Measurements from ENCODE around the gene GRM5.

GRM5 gene

GRCh38 chr11:88521799-88522201 lies 544.0 kb downstream of the GRM5 start:
- H3K27ac ChIP-seq: no peak overlapping the region
- DNase-seq (ENCODE audit: low read depth, low spot score): no peak

GRCh38 chr11:88521399-88521798 lies 544.4 kb downstream of the GRM5 start:
- H3K27ac ChIP-seq: no peak overlapping the region
- DNase-seq (ENCODE audit: low read depth, low spot score): no peak

- no peak for DNase-seq (ENCODE audit: low read depth, low spot score)
- no peak overlapping the region for H3K27ac ChIP-seq
These were observed 545.4 kb downstream of the GRM5 start for GRCh38 chr11:88520391-88520790.

DNA sequence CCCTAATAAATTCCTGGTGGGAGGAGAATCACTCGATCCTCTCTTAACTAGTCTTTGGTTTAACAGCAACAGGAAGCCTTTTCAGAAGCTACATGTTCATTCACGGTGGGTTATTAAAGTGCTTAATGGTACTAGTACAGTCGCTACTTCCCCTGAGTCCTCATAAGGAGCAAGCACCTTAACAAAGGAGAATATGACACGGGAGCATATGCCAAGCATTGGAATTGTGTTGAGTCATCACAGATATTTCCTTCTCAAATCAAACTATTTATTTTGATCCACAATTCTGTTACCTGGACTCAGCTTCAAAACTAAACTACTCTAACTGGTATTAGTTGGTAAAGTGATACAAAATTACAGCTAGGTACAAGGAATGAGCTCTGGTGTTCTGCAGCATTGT lies 550.8 kb downstream of the GRM5 start:
- H3K27ac ChIP-seq: no peak overlapping the region
- no peak for DNase-seq (ENCODE audit: low read depth, low spot score)

DNA sequence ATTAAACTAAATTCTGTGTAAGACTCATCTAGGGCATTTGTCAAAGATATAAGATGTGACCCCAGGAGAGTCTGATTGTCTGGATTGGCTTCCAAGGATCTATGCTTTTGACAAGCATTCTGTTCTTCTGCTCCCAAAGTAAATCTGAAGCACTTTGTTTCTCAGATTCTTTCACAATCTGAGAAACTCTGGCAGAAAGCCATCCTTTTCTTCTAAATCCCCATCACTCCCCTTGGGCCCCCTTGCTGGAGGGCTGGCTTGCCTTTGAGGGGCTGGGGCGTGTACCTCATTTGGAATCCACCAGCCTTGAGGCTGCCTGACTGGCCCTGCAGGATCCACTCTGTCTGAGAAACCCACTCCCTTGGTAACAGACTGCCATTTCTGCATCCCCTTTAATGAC lies 554.8 kb downstream of the GRM5 start:
- no peak overlapping the region for H3K27ac ChIP-seq
- DNase-seq (ENCODE audit: low read depth, low spot score): no peak

DNA sequence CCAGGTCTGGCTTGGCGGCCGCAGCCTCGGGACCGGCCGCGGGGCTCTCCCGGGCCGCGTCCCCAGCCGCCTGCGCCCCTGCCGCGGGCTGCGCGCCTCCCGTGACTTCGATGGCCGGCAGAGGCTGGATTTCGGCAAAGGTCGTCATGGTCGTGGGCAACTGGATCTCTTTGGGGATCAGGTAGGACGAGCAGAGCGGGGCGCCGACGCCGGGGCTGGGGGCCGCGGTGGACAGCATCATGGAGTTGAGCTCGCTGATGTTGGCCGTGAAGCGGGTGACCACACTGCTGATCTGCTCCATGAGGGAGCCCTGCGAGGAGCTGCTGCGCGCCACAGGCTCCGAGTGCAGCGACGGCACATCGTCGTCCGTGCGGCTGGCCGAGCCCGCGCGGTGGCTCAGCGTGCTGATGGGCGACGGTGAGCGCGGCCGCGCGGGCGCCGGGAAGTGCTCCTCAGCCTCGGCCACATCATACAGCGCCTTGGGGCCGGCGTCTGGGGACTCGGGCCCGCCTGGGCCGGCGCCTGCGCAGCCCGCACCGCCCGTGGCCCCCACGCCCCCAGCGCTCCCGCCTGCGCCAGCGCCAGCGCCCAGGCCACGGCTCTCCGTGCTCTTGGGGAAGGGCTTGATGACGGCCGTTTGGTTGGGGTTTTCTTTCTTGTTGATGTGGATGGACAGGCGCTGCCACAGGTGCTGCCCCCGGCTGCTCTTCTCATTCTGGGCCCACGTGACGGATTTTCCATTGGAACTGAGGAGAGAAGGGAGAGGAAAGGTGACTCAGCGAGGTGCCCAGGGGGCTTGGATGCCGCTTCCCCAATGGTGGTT lies 556.8 kb downstream of the GRM5 start:
- no peak overlapping the region for H3K27ac ChIP-seq
- DNase-seq (ENCODE audit: low read depth, low spot score): no peak

DNA sequence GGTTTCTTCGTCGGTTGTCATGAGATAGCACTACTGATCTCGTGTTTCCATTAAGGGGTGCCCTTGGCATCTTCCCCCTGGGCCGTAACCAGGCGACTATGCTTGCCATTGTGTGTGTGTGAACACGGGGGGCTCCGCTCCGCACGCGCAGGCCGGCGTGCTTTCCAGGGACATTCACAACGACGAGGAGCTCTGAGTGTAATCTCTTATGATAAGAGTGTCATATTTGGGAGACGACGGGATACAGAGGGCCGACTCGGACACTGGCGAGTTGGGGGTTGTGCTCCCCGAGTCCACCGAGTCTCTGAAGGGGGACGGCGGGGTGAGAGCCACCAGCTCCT lies 557.4 kb downstream of the GRM5 start:
- no peak overlapping the region for H3K27ac ChIP-seq
- no peak for DNase-seq (ENCODE audit: low read depth, low spot score)

GRCh38 chr11:88507771-88508417 lies 557.9 kb downstream of the GRM5 start:
- no peak overlapping the region for H3K27ac ChIP-seq
- no peak for DNase-seq (ENCODE audit: low read depth, low spot score)

DNA sequence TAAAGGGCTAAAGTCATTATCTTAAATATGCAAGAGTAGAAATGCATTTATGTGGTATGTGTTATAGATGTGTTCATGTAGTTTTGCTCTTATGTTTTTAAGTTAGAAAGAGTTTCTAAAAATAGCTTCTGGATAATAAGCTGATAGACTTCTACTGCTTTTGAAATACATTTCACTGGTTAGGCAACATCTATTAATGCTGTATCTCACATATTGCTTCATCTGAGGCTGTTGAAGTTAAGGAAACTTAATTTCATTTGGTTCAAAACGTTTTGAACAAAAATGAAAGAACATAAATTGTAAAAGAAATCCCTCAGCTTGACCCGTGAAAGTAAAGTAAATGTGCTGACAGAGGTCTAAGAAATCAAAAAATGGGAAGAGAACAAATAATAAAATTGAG lies 564.2 kb downstream of the GRM5 start:
- no peak overlapping the region for H3K27ac ChIP-seq
- DNase-seq (ENCODE audit: low read depth, low spot score): no peak

DNA sequence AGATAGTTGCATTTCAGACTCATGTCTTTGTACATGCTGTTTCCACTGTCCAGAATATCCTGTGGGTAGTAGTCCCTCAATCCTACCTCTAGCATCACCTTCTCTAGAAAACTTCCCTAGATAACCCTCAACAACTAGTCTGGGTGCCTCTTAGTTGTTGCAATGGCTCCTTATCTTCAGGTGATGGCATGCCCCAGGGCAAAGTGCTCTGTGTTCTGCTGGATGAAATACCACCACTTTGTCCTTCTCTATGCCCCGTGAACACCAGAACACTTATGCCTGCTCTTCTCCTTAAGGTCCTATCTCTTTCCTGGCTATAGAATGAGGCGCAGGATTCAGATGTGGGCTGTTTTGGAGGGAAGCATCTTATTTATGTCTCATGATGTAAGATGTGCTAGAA lies 569.9 kb downstream of the GRM5 start:
- H3K27ac ChIP-seq: no peak overlapping the region
- DNase-seq (ENCODE audit: low read depth, low spot score): no peak

GRCh38 chr11:88494848-88495247 lies 570.9 kb downstream of the GRM5 start:
- DNase-seq (ENCODE audit: low read depth, low spot score): no peak
- H3K27ac ChIP-seq: no peak overlapping the region

DNA sequence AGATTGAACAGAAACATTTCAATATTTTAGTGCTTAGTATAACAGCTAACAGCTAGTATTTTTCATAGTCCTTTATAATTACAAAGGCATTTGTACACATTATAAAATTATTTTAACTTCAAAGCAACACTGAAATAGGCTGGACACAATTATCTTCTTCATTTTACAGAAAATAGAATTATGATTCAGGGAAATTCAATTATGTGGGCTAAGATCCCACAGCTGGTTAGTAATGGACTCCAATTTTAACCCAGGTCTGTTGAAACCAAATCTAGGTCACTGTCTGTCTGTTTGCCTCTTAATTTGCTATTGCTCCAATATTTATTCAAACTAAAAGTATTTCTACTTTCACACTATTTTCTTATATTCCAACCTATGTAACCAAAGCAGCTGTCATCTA lies 574.1 kb downstream of the GRM5 start:
- H3K27ac ChIP-seq: no peak overlapping the region
- no peak for DNase-seq (ENCODE audit: low read depth, low spot score)

DNA sequence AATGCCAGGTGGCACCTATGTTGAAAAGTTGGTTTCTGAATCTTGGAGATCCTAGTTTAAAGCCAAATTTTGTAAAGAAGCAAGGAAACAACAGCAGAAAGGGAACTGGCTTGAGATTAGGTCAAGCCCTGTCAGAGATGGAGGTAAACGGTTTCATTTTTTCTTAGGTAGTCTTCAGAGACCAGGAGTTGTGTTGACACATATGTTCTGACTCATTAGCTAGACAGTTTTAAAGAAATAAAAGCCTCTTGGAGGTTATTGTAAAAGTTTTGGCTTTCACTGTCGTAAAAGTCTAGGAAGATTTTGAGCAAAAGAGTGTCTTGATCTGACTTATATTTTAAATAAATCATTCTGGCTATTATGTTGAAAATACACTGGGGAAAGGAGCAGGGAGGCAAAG lies 576.8 kb downstream of the GRM5 start:
- DNase-seq (ENCODE audit: low read depth, low spot score): no peak
- H3K27ac ChIP-seq: peak overlapping the region; percentile 13

DNA sequence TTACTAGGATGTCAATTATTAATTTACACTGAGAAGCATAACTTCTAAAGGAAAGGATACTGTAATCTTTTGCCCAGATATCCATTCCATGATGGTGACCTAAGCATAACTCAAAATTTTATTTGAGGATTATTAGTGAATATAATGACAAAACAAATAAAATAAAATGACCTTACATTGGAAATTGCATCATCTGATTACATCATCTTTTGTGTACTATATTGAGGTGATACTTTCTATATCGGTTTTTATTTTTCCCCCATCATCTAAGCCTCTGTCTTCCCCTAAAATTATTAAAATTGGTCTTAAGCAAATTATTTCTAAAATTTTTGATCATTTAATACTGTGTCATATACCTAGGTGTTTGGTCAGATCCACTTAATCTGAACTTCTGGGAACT lies 578.1 kb downstream of the GRM5 start:
- no peak overlapping the region for H3K27ac ChIP-seq
- no peak for DNase-seq (ENCODE audit: low read depth, low spot score)

DNA sequence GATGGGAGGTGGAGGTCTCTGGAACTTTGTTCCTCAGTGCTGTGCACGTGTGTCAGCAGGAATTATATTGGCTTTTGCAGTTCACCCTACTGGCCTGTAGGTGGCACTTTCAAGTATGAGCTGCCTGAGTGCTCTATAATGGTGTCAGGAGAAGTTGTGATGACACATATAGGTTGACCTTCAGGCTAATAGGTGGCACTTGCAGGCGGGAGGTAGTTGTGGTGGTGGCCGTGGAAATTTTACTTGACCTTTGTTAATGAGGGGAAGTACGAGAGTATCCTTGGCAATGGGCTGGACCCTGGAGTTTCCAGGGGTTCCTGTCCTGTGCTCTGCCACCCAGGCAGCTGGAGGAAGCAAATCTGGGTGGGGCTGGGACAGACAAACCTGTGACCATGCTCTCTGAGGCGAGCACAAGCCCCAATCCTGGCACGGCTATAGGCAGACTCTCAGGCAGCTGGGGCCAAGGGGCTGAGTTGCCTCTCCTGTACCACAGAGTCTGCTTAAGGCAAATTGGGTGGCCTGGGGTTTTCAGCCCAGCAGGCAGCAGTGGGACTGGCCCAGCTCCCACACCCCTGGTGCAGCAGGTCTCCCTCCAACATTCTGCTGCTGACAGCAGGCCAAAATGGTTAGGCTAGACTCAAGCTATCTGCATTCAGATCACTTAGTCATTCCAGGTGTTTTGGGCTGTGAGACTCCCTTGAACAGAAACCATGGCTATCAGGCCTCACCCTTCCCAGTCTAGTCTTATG lies 580.7 kb downstream of the GRM5 start:
- peak; percentile 65 for DNase-seq (ENCODE audit: low read depth, low spot score)
- no peak overlapping the region for H3K27ac ChIP-seq

DNA sequence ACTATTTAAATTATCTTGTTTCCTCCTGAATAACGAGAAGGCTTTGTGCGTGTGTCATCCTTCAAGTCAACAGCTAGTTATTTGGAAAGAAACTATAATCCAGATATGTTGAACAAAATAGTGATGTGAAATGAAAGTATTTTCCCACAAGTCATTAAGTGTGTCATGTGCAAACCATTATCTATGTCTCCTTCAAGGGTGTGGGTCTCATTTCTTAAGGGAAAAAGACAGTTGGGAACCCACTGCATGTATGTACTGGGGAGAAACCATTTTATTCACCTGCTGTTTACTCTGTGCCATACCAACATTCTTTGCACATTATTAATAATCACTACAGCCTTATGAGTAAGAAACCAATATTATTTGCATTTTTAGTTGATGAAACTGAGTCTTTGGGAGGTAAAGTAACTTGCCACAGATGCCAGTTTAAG lies 582.9 kb downstream of the GRM5 start:
- peak overlapping the region; percentile 35 for H3K27ac ChIP-seq
- peak; percentile 31 for DNase-seq (ENCODE audit: low read depth, low spot score)

GRCh38 chr11:88480223-88480622 lies 585.6 kb downstream of the GRM5 start:
- DNase-seq (ENCODE audit: low read depth, low spot score): no peak
- H3K27ac ChIP-seq: peak overlapping the region; percentile 7

DNA sequence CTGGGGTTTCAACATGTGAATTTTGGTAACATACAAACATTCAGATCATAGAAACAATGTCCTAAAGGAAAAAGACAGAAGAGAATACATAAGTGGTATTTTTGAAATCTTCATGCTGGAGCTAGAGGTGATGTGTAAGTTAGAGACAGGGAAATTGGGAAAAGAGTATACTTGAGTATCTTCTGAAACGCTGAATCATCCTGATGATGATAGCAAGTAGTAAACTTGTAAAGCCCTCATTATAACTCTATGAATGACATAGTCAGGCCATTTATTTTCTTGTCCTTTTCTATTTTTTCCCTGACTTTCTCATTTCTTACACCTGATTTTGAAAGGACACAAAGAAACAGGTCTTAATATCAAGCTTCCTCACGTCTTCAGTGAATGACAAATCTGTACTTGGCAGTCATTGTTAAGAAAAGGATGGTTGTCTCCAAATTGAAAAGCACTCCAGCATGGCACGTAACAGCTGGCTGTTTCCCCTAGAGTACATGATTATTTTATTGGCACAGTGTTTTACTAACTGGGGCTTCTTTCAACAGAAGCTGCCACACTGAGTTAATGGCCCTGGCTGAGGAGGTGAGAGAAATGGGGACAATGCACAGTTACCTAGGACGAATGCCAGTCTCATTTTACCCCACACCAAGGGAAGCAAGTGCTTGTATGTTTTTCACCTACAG lies 587.5 kb downstream of the GRM5 start:
- DNase-seq (ENCODE audit: low read depth, low spot score): no peak
- H3K27ac ChIP-seq: no peak overlapping the region

DNA sequence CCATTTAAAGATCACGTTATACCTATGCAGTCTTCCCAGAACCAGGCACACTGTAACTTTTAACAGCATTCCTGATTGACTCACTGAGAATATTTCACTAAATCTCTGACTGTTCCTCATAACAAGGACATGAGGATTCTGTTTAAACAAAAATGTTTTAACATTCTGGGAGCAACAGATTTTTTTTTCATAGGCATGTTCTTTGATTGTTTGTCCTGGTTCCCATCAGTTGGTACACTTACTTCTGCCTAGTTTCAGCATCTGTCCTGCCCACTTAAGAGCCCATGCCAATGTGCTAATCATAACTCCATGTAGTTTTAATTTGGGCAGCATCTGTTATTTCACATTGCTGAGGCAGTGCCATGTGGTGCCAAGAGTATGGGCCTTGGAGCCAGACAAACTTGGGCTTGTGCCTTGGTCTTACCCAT lies 589.8 kb downstream of the GRM5 start:
- peak overlapping the region; percentile 10 for H3K27ac ChIP-seq
- DNase-seq (ENCODE audit: low read depth, low spot score): no peak

GRCh38 chr11:88474655-88475054 lies 591.1 kb downstream of the GRM5 start:
- no peak overlapping the region for H3K27ac ChIP-seq
- DNase-seq (ENCODE audit: low read depth, low spot score): no peak
